GM18498 (cell line): ENCODE results near the gene SPATA17.
"Not testable (repeated sequence)": the region's sequence is repeated elsewhere in the genome, so short reads cannot be mapped to it uniquely, and the experiment has no call there.

Experiments used
- ATAC-seq: cut with Tn5 transposase; IDR thresholded peaks from one replicate; pipeline ENCODE4 v1.9.1; 2021; ENCODE audit warnings: mild to moderate bottlenecking, moderate library complexity; ENCODE audit not compliant: unreplicated experiment

Gene SPATA17

GRCh38 chr1:217630711-217631591, at the start of gene SPATA17, which contains the start of gene GPATCH2:
Gene SPATA17 (plus strand): TSS chr1:217631344. CDS start chr1:217631379, 35 bp downstream.
Gene GPATCH2 (minus strand): TSS chr1:217631090. CDS start chr1:217630971, 119 bp downstream.
- peak; percentile 99 for ATAC-seq

- ATAC-seq = not testable (repeated sequence)
Observed at GRCh38 chr1:217584286-217584811, 46.8 kb upstream of the SPATA17 start.

- ATAC-seq = no peak
Observed at GRCh38 chr1:217585577-217585976, 45.6 kb upstream of the SPATA17 start.

GRCh38 chr1:217586586-217586985, 44.6 kb upstream of the SPATA17 start:
- no peak for ATAC-seq

GRCh38 chr1:217590598-217590997, 40.5 kb upstream of the SPATA17 start:
- no peak for ATAC-seq

- no peak for ATAC-seq
Observed at GRCh38 chr1:217599154-217599553, 32.0 kb upstream of the SPATA17 start.

- ATAC-seq = no peak
Observed at GRCh38 chr1:217602380-217602779, 28.8 kb upstream of the SPATA17 start.

GRCh38 chr1:217605390-217605789, 25.8 kb upstream of the SPATA17 start:
- no peak for ATAC-seq

GRCh38 chr1:217614200-217614712, 16.9 kb upstream of the SPATA17 start:
- no peak for ATAC-seq

- no peak for ATAC-seq
Observed at GRCh38 chr1:217617126-217617525, 14.0 kb upstream of the SPATA17 start.

- ATAC-seq = peak; percentile 100
Observed at GRCh38 chr1:217620814-217621213, 10.3 kb upstream of the SPATA17 start.

GRCh38 chr1:217622042-217622441, 9.1 kb upstream of the SPATA17 start:
- peak; percentile 30 for ATAC-seq

GRCh38 chr1:217626321-217626720, 4.8 kb upstream of the SPATA17 start:
- ATAC-seq = no peak

- no peak for ATAC-seq
Observed at GRCh38 chr1:217627431-217627830, 3.7 kb upstream of the SPATA17 start.

GRCh38 chr1:217642455-217642854, 11.3 kb downstream of the SPATA17 start:
- no peak for ATAC-seq

- no peak for ATAC-seq
Observed at GRCh38 chr1:217647791-217648190, 16.6 kb downstream of the SPATA17 start.

- ATAC-seq = no peak
Observed at GRCh38 chr1:217650674-217651073, 19.5 kb downstream of the SPATA17 start.

- peak; percentile 73 for ATAC-seq
Observed at GRCh38 chr1:217660353-217661062, 29.4 kb downstream of the SPATA17 start.

- no peak for ATAC-seq
Observed at GRCh38 chr1:217661407-217661806, 30.3 kb downstream of the SPATA17 start.

- ATAC-seq = no peak
Observed at GRCh38 chr1:217668351-217668940, 37.3 kb downstream of the SPATA17 start.

GRCh38 chr1:217673387-217673786, 42.2 kb downstream of the SPATA17 start:
- peak; percentile 69 for ATAC-seq
